Activated CD8-positive, alpha-beta memory T cell treated with anti-CD3 and anti-CD28 coated beads, Interleukin-2, amount 10 ng/mL, durations not matched to agents 7 days and 5 days (primary cell): ENCODE data around the gene RCN1. TPM values are rescaled to one million over a fixed set of nuclear protein-coding genes. Genes with fewer than 3 reads are reported as not detected.

Experiments used
- ATAC-seq: fragments of 150-1000 bp; cut with Tn5 transposase; one replicate; pipeline ENCODE4 v1.10.0; 2021; ENCODE audit warnings: moderate library complexity
- CTCF ChIA-PET: fragments of 350-600 bp; sonication (Branson Sonifier 250); formaldehyde crosslinking; loops from one replicate; lab custom pipeline; 2021; ENCODE audit warnings: antibody characterized with exemption; lab: Charles Lee
- DNase-seq: peaks from one replicate; pipeline ENCODE4 v3.0.0-alpha.2; 2020
- H3K27ac Mint-ChIP-seq: one replicate; pipeline ENCODE4 v1.8.0; 2021; ENCODE audit warnings: mild to moderate bottlenecking, mixed read lengths
- H3K27me3 Mint-ChIP-seq: one replicate; pipeline ENCODE4 v1.8.0; 2021; ENCODE audit warnings: mixed read lengths
- H3K36me3 Mint-ChIP-seq: one replicate; pipeline ENCODE4 v1.8.0; 2021; ENCODE audit warnings: mild to moderate bottlenecking, mixed read lengths
- H3K4me1 Mint-ChIP-seq: one replicate; pipeline ENCODE4 v1.8.0; 2021; ENCODE audit warnings: mixed read lengths
- H3K4me3 Mint-ChIP-seq: one replicate; pipeline ENCODE4 v1.8.0; 2021; ENCODE audit warnings: mild to moderate bottlenecking, moderate library complexity, mixed read lengths
- H3K9me3 Mint-ChIP-seq: one replicate; pipeline ENCODE4 v1.8.0; 2022; ENCODE audit warnings: low read depth, mixed read lengths
- total RNA-seq, 2 experiments: library from RNA; stranded (reverse); gene quantifications; one replicate each; pipeline ENCODE4 v1.2.3, GENCODE V29; 2021

RCN1 gene
- total RNA-seq, 2 experiments from 2014 or later: 21.1 to 24.5 TPM

GRCh38 chr11:32065865-32066629, 24.8 kb upstream of the RCN1 start:
- Mint-ChIP-seq H3K27me3 (peaks cover 52% of the 10 kb centered on the region), H3K27ac (no peak overlapping the region)
- CTCF ChIA-PET: interaction anchor here (1.3 to 2.2 kb wide), 2 partner anchors 14 to 110 kb away, joined by 5 to 6 read pairs; no protein-coding TSS in a partner anchor

GRCh38 chr11:32068134-32068870, 22.6 kb upstream of the RCN1 start:
- H3K4me1 Mint-ChIP-seq: no peaks in the 10 kb centered on the region
- no peaks in the 10 kb centered on the region for H3K9me3 Mint-ChIP-seq
- H3K36me3 Mint-ChIP-seq: no peaks in the 10 kb centered on the region
- ATAC-seq (no peak), DNase-seq (no peak)
- CTCF ChIA-PET: interaction anchor here (1.7 kb wide), 1 partner anchor 22 kb away, joined by 3 read pairs; no protein-coding TSS in a partner anchor
- H3K27ac Mint-ChIP-seq: no peak overlapping the region
- no peak overlapping the region for H3K4me3 Mint-ChIP-seq
- H3K27me3 Mint-ChIP-seq: peaks cover 56% of the 10 kb centered on the region

More at GRCh38 chr11:32065865-32066629, 24.8 kb upstream of the RCN1 start:
- DNase-seq (no peak), ATAC-seq (no peak)
- no peaks in the 10 kb centered on the region for H3K4me1 Mint-ChIP-seq
- H3K4me3 Mint-ChIP-seq: no peak overlapping the region
- no peaks in the 10 kb centered on the region for H3K9me3 Mint-ChIP-seq
- no peaks in the 10 kb centered on the region for H3K36me3 Mint-ChIP-seq

- DNase-seq: no peak
Measured at GRCh38 chr11:32069361-32070058, 21.4 kb upstream of the RCN1 start.

GRCh38 chr11:32070692-32071091, 20.2 kb upstream of the RCN1 start:
- no peaks in the 10 kb centered on the region for H3K4me1 Mint-ChIP-seq
- CTCF ChIA-PET: no interaction called here

More at GRCh38 chr11:32069361-32070058, 21.4 kb upstream of the RCN1 start:
- CTCF ChIA-PET: interaction anchor here (1.2 kb wide), 1 partner anchor 107 kb away, joined by 4 read pairs; no protein-coding TSS in a partner anchor
- no peak for ATAC-seq
- Mint-ChIP-seq H3K27me3 (peaks cover 49% of the 10 kb centered on the region), H3K4me1 (no peaks in the 10 kb centered on the region), H3K36me3 (no peaks in the 10 kb centered on the region), H3K9me3 (no peaks in the 10 kb centered on the region), H3K27ac (no peak overlapping the region), H3K4me3 (no peak overlapping the region)

GRCh38 chr11:32071811-32072210, 19.1 kb upstream of the RCN1 start:
- H3K4me1 Mint-ChIP-seq: no peaks in the 10 kb centered on the region
- H3K4me3 Mint-ChIP-seq: no peak overlapping the region
- DNase-seq (no peak), ATAC-seq (no peak)
- peaks cover 36% of the 10 kb centered on the region for H3K27me3 Mint-ChIP-seq
- no peak overlapping the region for H3K27ac Mint-ChIP-seq
- CTCF ChIA-PET: no interaction called here
- no peaks in the 10 kb centered on the region for H3K9me3 Mint-ChIP-seq
- H3K36me3 Mint-ChIP-seq: no peaks in the 10 kb centered on the region

More at GRCh38 chr11:32070692-32071091, 20.2 kb upstream of the RCN1 start:
- DNase-seq (no peak), ATAC-seq (no peak)
- Mint-ChIP-seq H3K27me3 (peaks cover 42% of the 10 kb centered on the region), H3K9me3 (no peaks in the 10 kb centered on the region), H3K36me3 (no peaks in the 10 kb centered on the region), H3K4me3 (no peak overlapping the region), H3K27ac (no peak overlapping the region)

- H3K4me1 Mint-ChIP-seq: no peaks in the 10 kb centered on the region
- ATAC-seq (no peak), DNase-seq (no peak)
- no peaks in the 10 kb centered on the region for H3K9me3 Mint-ChIP-seq
- no peak overlapping the region for H3K27ac Mint-ChIP-seq
- CTCF ChIA-PET: no interaction called here
- no peak overlapping the region for H3K4me3 Mint-ChIP-seq
- H3K27me3 Mint-ChIP-seq: peaks cover 29% of the 10 kb centered on the region
- no peaks in the 10 kb centered on the region for H3K36me3 Mint-ChIP-seq
Measured at GRCh38 chr11:32072872-32073643, 17.8 kb upstream of the RCN1 start.

GRCh38 chr11:32073644-32074026, 17.2 kb upstream of the RCN1 start:
- CTCF ChIA-PET: interaction anchor here (1.1 kb wide), 1 partner anchor 19 kb away, joined by 3 read pairs; no protein-coding TSS in a partner anchor
- Mint-ChIP-seq H3K9me3 (no peaks in the 10 kb centered on the region), H3K4me1 (no peaks in the 10 kb centered on the region), H3K4me3 (no peak overlapping the region), H3K27me3 (peaks cover 23% of the 10 kb centered on the region), H3K36me3 (no peaks in the 10 kb centered on the region), H3K27ac (no peak overlapping the region)
- DNase-seq (no peak), ATAC-seq (no peak)

GRCh38 chr11:32079553-32079952, 11.3 kb upstream of the RCN1 start:
- DNase-seq: no peak
- H3K9me3 Mint-ChIP-seq: no peaks in the 10 kb centered on the region
- no peak overlapping the region for H3K4me3 Mint-ChIP-seq
- no peaks in the 10 kb centered on the region for H3K36me3 Mint-ChIP-seq
- CTCF ChIA-PET: no interaction called here
- peaks cover 7% of the 10 kb centered on the region for H3K27me3 Mint-ChIP-seq
- H3K4me1 Mint-ChIP-seq: no peaks in the 10 kb centered on the region
- H3K27ac Mint-ChIP-seq: no peak overlapping the region
- ATAC-seq: no peak

- peaks cover 16% of the 10 kb centered on the region for H3K27me3 Mint-ChIP-seq
- no peaks in the 10 kb centered on the region for H3K4me1 Mint-ChIP-seq
- H3K27ac Mint-ChIP-seq: no peak overlapping the region
- H3K9me3 Mint-ChIP-seq: no peaks in the 10 kb centered on the region
- ATAC-seq: no peak
- CTCF ChIA-PET: no interaction called here
- H3K36me3 Mint-ChIP-seq: no peaks in the 10 kb centered on the region
- no peak for DNase-seq
- H3K4me3 Mint-ChIP-seq: no peak overlapping the region
Measured at GRCh38 chr11:32080361-32080980, 10.4 kb upstream of the RCN1 start.

GRCh38 chr11:32081129-32081641, 9.7 kb upstream of the RCN1 start:
- Mint-ChIP-seq H3K9me3 (no peaks in the 10 kb centered on the region), H3K36me3 (no peaks in the 10 kb centered on the region), H3K4me1 (no peaks in the 10 kb centered on the region), H3K4me3 (no peak overlapping the region), H3K27me3 (peaks cover 19% of the 10 kb centered on the region), H3K27ac (no peak overlapping the region)
- CTCF ChIA-PET: interaction anchor here (2.2 kb wide), 1 partner anchor 29 kb away, joined by 5 read pairs; no protein-coding TSS in a partner anchor
- ATAC-seq: no peak
- DNase-seq: no peak

GRCh38 chr11:32081901-32082300, 9.0 kb upstream of the RCN1 start:
- H3K36me3 Mint-ChIP-seq: no peaks in the 10 kb centered on the region
- no peak overlapping the region for H3K4me3 Mint-ChIP-seq
- no peaks in the 10 kb centered on the region for H3K4me1 Mint-ChIP-seq
- CTCF ChIA-PET: interaction anchor here (2.2 kb wide), 1 partner anchor 30 kb away, joined by 5 read pairs; no protein-coding TSS in a partner anchor
- ATAC-seq (no peak), DNase-seq (no peak)
- peaks cover 24% of the 10 kb centered on the region for H3K27me3 Mint-ChIP-seq
- no peaks in the 10 kb centered on the region for H3K9me3 Mint-ChIP-seq
- H3K27ac Mint-ChIP-seq: no peak overlapping the region

- H3K36me3 Mint-ChIP-seq: no peaks in the 10 kb centered on the region
- DNase-seq (no peak), ATAC-seq (no peak)
- H3K4me1 Mint-ChIP-seq: no peaks in the 10 kb centered on the region
- H3K4me3 Mint-ChIP-seq: no peak overlapping the region
- no peaks in the 10 kb centered on the region for H3K9me3 Mint-ChIP-seq
- no peak overlapping the region for H3K27ac Mint-ChIP-seq
- CTCF ChIA-PET: interaction anchor here (2.2 kb wide), 1 partner anchor 30 kb away, joined by 5 read pairs; no protein-coding TSS in a partner anchor
- peaks cover 26% of the 10 kb centered on the region for H3K27me3 Mint-ChIP-seq
Measured at GRCh38 chr11:32082346-32082986, 8.4 kb upstream of the RCN1 start.
